ENCODE results near the gene SPARCL1.

The SPARCL1 gene

DNA sequence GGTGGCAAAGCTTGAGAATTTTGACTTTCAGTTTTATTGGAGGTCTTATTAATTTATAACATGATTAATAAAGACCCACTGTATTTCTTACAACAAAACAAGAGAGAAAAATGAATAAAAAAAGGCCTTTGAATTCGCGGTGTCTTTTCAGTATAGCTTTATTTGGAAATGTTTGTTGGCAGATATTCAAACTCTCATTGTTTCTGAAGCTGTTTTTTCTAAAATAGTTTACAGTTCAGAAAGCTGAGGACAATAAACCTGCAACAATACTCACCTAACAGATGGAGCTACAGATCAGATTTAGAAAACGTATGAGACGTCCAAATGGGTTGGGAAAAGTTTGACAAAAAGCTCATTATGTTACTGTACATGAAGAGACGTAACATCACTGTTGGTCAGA is 2.4 kb upstream of the SPARCL1 start:
- POLR2A ChIA-PET: no interaction called here
- Histone ChIP-seq H3K4me1 (ENCODE audit: control insufficient read depth, insufficient read depth, low read length) (no peaks in the 10 kb centered on the region), H3K36me3 (ENCODE audit: control insufficient read depth in 2 of 2, insufficient read depth in 1 of 2, low read length in 2 of 2) (no peaks in the 10 kb centered on the region), H3K4me3 (ENCODE audit: low read depth, low read length) (no peak overlapping the region), H3K27ac (ENCODE audit: extremely low read depth, low read depth, low read length) (no peak overlapping the region), H3K9me3 (ENCODE audit: control insufficient read depth, insufficient read depth, low read depth, low read length) (no peaks in the 10 kb centered on the region)
- CTCF ChIA-PET: interaction anchor here (0.6 to 1.1 kb wide), 2 partner anchors 25 to 51 kb away, joined by 3 to 4 read pairs; no protein-coding TSS in a partner anchor
- no peak for TF ChIP-seq ZNF555 (tag by site-specific recombination; conservative IDR thresholded peaks at IDR 0.05)
- TF ChIP-seq ZNF10 (tag by site-specific recombination; IDR thresholded peaks at IDR 0.05): no peak
- TF ChIP-seq ZNF366 (tag by site-specific recombination; conservative IDR thresholded peaks at IDR 0.05): no peak
- no peak for TF ChIP-seq ZNF114 (tag by site-specific recombination; IDR thresholded peaks at IDR 0.05)
- TF ChIP-seq, protein P1, sequence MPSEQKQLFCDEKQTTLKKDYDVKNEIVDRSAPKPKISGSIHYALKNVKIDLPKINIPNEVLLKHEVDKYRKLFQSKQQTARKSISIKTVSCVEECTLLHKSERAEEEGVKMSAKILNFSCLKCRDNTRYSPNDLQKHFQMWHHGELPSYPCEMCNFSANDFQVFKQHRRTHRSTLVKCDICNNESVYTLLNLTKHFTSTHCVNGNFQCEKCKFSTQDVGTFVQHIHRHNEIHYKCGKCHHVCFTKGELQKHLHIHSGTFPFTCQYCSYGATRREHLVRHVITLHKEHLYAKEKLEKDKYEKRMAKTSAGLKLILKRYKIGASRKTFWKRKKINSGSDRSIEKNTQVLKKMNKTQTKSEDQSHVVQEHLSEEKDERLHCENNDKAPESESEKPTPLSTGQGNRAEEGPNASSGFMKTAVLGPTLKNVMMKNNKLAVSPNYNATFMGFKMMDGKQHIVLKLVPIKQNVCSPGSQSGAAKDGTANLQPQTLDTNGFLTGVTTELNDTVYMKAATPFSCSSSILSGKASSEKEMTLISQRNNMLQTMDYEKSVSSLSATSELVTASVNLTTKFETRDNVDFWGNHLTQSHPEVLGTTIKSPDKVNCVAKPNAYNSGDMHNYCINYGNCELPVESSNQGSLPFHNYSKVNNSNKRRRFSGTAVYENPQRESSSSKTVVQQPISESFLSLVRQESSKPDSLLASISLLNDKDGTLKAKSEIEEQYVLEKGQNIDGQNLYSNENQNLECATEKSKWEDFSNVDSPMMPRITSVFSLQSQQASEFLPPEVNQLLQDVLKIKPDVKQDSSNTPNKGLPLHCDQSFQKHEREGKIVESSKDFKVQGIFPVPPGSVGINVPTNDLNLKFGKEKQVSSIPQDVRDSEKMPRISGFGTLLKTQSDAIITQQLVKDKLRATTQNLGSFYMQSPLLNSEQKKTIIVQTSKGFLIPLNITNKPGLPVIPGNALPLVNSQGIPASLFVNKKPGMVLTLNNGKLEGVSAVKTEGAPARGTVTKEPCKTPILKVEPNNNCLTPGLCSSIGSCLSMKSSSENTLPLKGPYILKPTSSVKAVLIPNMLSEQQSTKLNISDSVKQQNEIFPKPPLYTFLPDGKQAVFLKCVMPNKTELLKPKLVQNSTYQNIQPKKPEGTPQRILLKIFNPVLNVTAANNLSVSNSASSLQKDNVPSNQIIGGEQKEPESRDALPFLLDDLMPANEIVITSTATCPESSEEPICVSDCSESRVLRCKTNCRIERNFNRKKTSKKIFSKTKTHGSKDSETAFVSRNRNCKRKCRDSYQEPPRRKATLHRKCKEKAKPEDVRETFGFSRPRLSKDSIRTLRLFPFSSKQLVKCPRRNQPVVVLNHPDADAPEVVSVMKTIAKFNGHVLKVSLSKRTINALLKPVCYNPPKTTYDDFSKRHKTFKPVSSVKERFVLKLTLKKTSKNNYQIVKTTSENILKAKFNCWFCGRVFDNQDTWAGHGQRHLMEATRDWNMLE (tag by site-specific recombination; conservative IDR thresholded peaks at IDR 0.05; ENCODE audit: low read depth): no peak
- TF ChIP-seq ZNF37A (tag by site-specific recombination; IDR thresholded peaks at IDR 0.05): no peak
- TF ChIP-seq, protein P2, sequence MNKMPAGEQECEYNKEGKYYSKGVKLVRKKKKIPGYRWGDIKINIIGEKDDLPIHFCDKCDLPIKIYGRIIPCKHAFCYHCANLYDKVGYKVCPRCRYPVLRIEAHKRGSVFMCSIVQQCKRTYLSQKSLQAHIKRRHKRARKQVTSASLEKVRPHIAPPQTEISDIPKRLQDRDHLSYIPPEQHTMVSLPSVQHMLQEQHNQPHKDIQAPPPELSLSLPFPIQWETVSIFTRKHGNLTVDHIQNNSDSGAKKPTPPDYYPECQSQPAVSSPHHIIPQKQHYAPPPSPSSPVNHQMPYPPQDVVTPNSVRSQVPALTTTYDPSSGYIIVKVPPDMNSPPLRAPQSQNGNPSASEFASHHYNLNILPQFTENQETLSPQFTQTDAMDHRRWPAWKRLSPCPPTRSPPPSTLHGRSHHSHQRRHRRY (tag by site-specific recombination; IDR thresholded peaks at IDR 0.05): no peak
- TF ChIP-seq, protein P3, sequence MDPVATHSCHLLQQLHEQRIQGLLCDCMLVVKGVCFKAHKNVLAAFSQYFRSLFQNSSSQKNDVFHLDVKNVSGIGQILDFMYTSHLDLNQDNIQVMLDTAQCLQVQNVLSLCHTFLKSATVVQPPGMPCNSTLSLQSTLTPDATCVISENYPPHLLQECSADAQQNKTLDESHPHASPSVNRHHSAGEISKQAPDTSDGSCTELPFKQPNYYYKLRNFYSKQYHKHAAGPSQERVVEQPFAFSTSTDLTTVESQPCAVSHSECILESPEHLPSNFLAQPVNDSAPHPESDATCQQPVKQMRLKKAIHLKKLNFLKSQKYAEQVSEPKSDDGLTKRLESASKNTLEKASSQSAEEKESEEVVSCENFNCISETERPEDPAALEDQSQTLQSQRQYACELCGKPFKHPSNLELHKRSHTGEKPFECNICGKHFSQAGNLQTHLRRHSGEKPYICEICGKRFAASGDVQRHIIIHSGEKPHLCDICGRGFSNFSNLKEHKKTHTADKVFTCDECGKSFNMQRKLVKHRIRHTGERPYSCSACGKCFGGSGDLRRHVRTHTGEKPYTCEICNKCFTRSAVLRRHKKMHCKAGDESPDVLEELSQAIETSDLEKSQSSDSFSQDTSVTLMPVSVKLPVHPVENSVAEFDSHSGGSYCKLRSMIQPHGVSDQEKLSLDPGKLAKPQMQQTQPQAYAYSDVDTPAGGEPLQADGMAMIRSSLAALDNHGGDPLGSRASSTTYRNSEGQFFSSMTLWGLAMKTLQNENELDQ (tag by site-specific recombination; IDR thresholded peaks at IDR 0.05; ENCODE audit: low read depth): no peak
- TF ChIP-seq ZNF707 (tag by site-specific recombination; IDR thresholded peaks at IDR 0.05): no peak
- TF ChIP-seq ZFP37 (tag by site-specific recombination; IDR thresholded peaks at IDR 0.05): no peak

DNA sequence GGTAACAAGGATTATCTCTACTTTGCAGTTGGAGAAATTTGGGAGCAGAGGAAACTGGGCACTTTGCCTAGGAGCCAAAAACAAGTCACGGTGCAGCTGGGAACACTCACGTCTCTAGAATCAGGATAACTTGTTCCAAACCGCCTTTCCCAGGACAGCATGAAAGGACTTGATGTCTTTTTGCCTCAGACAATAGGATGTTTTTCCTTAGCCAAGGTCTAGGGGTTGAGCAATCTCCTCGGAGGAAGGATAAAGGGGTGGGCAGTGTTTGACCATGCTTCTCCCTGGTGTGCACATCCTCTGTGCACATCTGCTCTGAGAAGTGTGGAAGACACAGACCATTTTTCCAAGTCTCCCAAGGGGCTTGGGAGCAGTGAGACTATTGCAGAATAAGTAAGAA is 1.7 kb upstream of the SPARCL1 start:
- no peak overlapping the region for H3K4me3 ChIP-seq (ENCODE audit: low read depth, low read length)
- ChIA-PET POLR2A (no interaction called here), CTCF (interaction anchor here (0.6 kb wide), 1 partner anchor 51 kb away, joined by 4 read pairs; no protein-coding TSS in a partner anchor)
- H3K4me1 ChIP-seq (ENCODE audit: control insufficient read depth, insufficient read depth, low read length): no peaks in the 10 kb centered on the region
- H3K27ac ChIP-seq (ENCODE audit: extremely low read depth, low read depth, low read length): no peak overlapping the region
- no peaks in the 10 kb centered on the region for H3K36me3 ChIP-seq (ENCODE audit: control insufficient read depth in 2 of 2, insufficient read depth in 1 of 2, low read length in 2 of 2)
- no peaks in the 10 kb centered on the region for H3K9me3 ChIP-seq (ENCODE audit: control insufficient read depth, insufficient read depth, low read depth, low read length)
- TF ChIP-seq ZNF664 (tag by site-specific recombination; IDR thresholded peaks at IDR 0.05): no peak
- TF ChIP-seq ZNF791 (tag by site-specific recombination; IDR thresholded peaks at IDR 0.05): no peak
- TF ChIP-seq ZSCAN16 (tag by site-specific recombination; IDR thresholded peaks at IDR 0.05): no peak
- no peak for TF ChIP-seq MEIS1 (CRISPR knock-in tag; IDR thresholded peaks at IDR 0.05; ENCODE audit: borderline replicate concordance)
- TF ChIP-seq ZNF112 (tag by site-specific recombination; IDR thresholded peaks at IDR 0.05): no peak
- no peak for TF ChIP-seq ZNF155 (tag by site-specific recombination; IDR thresholded peaks at IDR 0.05)
- no peak for TF ChIP-seq YY2 (tag by site-specific recombination; IDR thresholded peaks at IDR 0.05)
- TF ChIP-seq, protein P4, sequence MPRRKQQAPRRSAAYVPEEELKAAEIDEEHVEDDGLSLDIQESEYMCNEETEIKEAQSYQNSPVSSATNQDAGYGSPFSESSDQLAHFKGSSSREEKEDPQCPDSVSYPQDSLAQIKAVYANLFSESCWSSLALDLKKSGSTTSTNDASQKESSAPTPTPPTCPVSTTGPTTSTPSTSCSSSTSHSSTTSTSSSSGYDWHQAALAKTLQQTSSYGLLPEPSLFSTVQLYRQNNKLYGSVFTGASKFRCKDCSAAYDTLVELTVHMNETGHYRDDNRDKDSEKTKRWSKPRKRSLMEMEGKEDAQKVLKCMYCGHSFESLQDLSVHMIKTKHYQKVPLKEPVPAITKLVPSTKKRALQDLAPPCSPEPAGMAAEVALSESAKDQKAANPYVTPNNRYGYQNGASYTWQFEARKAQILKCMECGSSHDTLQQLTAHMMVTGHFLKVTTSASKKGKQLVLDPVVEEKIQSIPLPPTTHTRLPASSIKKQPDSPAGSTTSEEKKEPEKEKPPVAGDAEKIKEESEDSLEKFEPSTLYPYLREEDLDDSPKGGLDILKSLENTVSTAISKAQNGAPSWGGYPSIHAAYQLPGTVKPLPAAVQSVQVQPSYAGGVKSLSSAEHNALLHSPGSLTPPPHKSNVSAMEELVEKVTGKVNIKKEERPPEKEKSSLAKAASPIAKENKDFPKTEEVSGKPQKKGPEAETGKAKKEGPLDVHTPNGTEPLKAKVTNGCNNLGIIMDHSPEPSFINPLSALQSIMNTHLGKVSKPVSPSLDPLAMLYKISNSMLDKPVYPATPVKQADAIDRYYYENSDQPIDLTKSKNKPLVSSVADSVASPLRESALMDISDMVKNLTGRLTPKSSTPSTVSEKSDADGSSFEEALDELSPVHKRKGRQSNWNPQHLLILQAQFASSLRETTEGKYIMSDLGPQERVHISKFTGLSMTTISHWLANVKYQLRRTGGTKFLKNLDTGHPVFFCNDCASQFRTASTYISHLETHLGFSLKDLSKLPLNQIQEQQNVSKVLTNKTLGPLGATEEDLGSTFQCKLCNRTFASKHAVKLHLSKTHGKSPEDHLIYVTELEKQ (tag by site-specific recombination; IDR thresholded peaks at IDR 0.05; ENCODE audit: borderline replicate concordance): no peak
- no peak for TF ChIP-seq ZNF571 (tag by site-specific recombination; IDR thresholded peaks at IDR 0.05)
- TF ChIP-seq KLF1 (tag by site-specific recombination; IDR thresholded peaks at IDR 0.05): no peak
- no peak for TF ChIP-seq MZF1 (tag by site-specific recombination; IDR thresholded peaks at IDR 0.05; ENCODE audit: borderline replicate concordance)
- TF ChIP-seq ZNF133 (tag by site-specific recombination; IDR thresholded peaks at IDR 0.05): no peak

Data from HEK293 (cell line).